GM19455 (cell line): ENCODE results near the gene C1orf226.
"Not testable (repeated sequence)": the region's sequence is repeated elsewhere in the genome, so short reads cannot be mapped to it uniquely, and the experiment has no call there.

Experiments
- ATAC-seq: cut with Tn5 transposase; IDR thresholded peaks from one replicate; pipeline ENCODE4 v1.9.1; 2021; ENCODE audit not compliant: unreplicated experiment

C1orf226 gene

DNA sequence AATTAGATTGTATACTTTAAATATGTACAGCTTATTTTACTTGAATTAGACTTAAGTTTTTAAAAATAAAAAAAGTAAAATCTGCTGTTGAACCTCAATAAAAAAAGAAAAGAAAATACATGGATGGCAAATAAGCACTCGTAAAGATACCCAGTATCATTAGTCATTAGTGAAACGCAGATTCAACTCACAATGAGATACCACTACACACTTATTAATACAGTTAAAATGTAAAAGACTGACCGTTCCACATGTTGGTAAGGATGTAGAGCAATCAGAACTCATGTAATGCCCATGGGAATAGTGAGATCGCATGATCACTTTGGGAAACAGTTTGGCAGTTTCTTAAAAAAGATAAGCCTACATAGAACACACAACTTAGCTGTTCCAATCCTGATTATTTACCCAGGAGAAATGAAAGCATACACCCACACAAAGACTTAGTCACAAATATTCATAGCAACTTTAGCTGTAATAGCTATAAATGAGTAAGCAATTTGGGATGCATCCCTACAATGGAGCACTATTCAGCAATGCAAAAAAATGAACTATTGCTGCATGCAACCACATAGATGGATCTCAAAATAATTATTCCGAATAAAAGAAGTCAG lies 23.1 kb downstream of the C1orf226 start:
- no peak for ATAC-seq

DNA sequence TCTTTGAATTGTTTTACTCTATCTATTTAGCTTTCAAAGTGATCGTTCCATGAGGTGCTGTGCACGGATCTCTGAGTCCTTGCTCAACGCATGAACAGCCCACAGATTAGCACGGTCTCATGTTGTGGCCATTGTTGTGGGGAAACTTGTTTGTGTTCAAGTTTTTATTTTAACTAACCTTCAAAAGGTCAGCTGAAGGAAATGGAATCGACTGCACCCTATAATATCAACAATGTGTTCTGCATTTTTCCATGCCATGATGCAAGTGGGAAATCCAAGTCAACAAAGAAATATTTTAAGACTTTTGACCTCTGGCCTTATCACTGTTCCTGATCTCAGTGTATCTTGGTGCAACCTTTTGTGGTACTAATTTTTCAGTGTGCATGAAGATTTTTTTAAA lies 24.3 kb downstream of the C1orf226 start:
- ATAC-seq = no peak

DNA sequence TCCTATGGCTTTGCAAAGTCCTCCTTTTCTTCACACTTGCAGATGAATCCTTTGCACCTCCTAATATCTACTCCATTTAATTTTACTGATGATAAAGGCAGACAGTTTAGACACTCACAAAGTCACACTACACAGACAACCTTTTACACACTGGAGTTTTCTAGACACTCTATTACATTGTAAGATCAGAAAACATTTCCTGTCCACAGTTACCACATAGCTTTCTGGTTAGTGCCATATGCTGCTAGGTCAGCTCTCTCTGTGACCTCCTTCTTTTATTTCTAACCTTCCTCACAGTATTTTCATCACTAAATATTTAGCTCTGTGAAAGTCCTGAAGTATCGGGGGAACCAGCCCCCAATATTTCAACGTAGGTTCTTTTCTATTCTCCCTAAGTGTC lies 25.3 kb downstream of the C1orf226 start:
- no peak for ATAC-seq

DNA sequence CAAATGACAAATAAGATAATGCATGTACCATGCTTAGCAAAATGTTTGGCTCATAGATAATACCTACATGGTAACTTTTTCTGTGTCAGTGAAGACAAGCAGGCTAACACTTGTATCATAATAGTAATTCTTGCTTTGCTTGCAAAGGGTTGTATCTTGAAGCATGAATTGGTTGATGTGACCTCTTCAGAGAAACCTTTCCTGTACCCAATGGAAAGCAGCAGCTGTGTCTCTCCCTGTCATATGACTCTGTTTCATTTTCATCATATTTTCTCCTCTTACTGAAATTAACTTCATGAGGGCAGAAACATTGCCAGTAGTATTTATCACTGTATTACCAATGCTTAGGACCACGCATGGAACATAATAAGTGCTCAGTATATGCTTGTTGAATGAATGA lies 26.0 kb downstream of the C1orf226 start:
- no peak for ATAC-seq

DNA sequence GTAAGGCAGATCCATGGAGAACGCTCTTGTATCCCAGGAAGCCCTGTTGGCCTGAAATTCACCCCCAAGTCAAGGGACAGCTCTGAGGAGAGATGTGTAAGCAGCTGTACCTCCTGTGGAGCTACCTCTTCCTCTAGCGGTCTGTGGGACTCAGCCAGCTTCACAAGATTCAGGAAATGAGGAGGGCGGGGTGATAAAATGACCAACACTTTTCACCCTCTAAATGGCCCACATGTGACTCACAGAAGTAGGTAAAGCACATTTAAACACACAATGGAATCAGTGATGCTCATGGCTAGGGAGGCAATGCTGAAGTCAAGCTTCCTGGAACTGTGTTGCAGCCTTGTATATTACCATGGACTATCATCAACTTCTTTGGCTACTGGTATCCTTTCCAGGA lies 30.5 kb downstream of the C1orf226 start, which contains the start of gene SH2D1B:
Gene SH2D1B, minus strand, starts transcription at position 135 of the 400 bp plus-strand sequence. Its CDS starts 120 bp downstream, at position 15.
- ATAC-seq = no peak

DNA sequence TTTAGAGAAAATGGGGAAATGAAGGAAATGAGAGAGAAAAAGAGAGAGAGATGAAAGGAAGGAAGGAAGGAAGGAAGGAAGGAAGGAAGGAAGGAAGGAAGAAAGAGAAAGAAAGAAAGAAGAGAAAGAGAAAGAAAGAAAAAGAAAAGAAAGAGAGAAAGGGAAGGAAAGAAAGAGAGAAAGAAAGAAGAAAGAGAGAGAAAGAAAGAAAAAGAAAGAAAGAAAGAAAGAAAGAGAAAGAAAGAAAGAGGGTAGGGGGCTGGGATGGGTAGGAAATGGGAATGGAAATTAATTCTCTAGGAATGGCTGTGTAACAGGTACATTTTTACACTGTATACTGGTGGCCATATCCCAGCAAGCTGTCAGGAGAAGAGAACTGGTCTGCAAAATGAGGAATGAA lies 34.7 kb downstream of the C1orf226 start:
- ATAC-seq = no peak

DNA sequence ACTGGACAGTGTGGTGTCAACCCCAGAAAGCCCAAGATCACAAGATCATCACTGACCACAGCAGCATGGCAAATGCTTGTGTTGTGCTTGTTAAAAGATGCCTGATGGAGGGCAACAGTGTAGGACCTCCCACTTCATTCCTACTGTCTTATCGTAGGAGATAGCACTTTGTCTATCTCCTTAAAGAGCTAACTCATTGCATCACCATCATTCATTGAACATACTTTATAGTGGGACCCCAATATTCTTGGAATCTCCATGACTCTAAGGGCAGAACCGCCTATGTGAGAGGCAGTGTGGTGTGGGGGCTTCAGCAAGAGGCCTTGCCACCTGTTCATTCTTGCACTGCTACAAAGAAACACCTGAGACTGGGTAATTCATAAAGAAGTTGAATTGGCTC lies 35.4 kb downstream of the C1orf226 start:
- ATAC-seq = no peak

DNA sequence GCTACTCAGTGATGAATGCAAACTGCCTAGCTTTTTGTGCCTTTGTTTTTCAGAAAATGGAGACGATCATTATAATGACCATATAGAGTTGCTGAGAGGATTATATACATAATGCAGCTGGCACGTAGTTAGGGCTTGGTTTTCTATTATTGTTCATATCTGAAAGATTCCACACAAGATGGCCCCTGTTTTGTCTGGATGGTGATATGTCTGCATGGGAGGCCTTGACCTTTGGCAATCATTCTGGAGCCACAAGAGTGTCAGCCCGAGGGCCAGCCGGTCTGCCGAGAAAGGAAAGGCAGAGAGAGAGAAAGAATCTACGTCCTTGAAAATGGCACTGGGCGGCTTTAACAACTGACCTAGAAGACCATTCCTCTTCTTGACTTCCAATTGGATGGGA lies 36.1 kb downstream of the C1orf226 start:
- no peak for ATAC-seq

DNA sequence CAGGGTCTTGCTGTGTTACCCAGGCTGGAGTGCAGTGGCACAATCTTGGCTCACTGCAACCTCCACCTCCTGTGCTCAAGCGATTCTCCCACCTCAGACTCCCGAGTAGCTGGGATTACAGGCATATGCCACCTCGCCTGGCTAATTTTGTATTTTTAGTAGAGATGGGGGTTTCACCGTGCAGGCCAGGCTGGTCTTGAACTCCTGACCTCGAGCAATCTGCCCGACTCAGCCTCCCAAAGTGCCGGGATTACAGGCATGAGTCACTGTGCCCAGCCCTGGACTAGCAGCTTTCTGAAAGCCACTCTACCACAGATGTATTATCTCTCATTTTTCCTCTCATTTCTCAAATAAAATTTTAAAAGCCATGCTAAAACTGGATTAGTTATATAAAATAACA lies 37.1 kb downstream of the C1orf226 start:
- not testable (repeated sequence) for ATAC-seq

DNA sequence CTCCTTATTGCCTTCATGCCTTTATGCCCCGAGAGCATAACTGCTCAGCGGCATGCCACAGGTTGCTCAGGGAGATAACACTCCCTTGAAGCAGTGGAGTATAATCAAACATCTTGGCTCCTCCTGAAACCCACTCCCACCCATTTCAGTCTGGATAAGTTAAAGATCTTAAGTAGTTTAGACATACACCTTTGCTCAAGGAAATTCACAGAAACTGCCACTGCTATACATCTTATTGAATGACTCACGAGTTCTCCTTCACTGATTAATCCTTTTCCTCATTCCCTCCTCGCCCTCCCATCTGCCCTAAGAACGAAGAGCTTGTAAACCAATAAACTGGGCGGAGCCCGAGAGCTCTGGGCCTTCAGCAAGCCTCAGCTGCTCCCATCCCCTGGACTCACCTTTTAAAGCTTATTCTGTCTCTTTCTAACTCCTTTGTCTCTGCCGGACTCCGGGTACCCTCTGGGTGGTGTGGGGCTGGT lies 38.0 kb downstream of the C1orf226 start:
- not testable (repeated sequence) for ATAC-seq

DNA sequence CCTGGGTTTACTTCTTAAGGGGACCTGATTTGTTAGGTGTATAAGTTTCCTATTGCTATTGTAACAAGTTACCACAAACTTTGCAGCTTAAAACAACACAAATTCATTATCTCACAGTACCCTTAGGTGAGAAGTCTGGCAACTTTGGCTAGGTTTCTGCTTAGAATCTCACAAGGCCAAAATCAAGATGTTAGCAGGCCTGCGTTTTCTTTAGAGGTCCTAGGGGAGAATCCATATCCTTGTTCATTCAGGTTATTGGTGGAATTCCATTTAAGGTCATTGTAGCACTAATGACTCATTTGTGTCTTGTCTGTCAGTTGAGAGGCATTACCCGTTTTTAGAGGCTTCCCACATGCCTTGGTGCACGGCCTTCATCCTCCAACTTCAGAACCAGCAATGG lies 38.6 kb downstream of the C1orf226 start:
- no peak for ATAC-seq

DNA sequence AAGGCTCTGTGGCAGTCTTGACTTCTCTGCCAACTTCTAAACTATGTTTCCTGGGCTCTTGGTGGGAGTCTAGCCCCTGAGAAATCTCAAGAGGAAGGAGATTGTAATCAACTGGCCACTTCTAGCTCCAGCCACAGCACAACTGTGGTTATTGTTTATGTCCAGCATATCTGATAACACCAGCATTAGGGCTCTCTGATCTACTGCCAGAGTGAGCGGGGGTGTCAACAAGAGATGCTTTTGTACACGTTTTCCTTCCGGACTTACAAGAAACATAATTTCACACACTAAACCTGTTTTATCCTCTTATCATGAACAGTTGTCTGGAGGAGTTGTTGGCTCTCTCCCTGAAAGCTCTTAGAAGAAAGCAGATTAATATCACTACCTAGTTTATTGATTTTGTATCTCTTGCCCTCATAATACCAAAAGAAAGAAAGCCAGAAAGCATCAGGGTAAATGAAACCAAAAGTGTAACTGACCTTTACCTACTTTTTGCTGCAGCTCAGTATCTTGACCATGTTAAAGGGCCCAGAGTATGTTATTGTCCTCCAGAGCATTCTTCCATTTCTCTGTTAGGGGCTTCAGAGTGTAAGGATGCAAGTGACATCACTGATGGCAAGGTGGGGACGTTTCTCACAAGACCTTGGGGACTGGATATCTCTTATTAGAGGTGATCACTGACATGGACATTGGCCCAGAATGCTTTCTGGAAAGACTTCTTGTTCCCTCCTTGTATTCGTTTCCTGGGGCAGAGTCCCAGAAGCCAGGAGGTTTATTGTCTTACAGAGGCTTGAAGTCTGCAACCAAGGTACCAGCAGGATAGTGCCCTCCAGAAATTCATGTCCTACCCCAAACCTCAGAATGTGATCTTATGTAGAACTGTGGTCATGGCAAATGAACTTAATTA lies 40.0 kb downstream of the C1orf226 start:
- no peak for ATAC-seq

DNA sequence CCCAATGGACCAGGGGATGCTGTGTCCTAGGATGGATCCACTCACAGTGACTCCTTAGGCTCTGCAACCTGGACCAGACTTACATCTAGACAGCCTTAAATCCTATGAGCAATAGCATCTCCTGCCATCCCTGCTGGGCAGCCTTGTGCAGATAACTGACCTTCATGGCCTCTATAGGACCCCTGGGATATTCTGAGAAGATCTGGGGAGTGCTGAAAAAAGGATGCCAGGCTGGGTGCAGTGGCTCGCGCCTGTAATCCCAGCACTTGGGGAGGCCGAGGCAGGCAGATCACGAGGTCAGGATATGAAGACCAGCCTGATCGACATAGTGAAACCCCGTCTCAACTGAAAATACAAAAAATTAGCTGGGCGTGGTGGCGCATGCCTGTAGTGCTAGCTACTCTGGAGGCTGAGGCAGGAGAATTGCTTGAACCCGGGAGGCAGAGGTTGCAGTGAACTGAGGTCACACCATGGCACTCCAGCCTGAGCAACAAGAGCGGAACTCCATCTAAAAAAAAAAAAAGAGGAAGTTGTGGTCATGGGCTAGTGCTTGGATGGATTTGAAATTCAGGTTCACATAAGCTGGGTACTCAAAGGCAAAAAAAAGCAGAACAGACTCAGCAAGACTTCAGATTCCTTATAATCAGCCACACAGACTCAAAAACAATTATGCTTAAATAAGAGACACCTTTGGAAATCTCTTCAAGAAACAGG lies 41.3 kb downstream of the C1orf226 start:
- no peak for ATAC-seq

DNA sequence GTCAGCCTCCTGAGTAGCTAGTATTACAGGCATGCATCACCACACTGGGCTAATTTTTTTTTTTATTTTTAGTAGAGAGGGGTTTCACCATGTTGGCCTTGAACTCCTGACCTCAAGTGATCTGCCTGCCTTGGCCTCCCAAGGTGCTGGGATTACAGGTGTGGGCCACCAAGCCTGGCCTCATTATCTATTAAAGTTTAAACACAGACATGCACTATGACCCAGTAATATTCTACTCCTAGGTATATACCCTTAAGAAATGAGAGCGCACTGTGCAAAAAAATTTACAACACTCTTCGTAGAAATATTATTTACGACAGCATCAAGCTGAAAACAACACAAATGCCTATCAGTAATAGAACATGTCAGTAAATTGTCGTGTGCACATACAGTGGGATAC lies 49.1 kb downstream of the C1orf226 start:
- ATAC-seq = no peak

DNA sequence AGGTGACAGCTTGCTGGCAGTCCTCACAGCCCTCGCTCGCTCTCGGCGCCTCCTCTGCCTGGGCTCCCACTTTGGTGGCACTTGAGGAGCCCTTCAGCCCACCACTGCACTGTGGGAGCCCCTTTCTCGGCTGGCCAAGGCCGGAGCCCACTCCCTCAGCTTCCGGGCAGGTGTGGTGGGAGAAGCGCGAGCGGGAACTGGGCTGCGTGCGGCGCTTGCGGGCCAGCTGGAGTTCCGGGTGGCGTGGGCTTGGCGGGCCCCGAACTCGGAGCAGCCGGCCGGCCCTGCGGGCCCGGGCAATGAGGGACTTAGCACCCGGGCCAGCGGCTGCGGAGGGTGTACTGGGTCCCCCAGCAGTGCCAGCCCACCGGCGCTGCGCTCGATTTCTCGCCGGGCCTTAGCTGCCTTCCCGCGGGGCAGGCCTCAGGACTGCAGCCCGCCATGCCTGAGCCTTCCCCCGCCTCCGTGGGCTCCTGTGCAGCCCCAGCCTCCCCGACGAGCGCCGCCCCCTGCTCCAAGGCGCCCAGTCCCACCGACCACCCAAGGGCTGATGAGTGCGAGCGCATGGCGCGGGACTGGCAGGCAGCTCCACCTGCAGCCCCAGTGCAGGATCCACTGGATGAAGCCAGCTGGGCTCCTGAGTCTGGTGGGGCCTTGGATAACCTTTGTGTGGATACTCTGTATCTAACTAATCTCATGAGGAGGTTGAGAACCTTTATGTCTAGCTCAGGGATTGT lies 51.6 kb downstream of the C1orf226 start:
- not testable (repeated sequence) for ATAC-seq
